K562 treated with DMSO at 1 percent for 4 hours (cell line): Measurements from ENCODE around the gene EEIG2. TPM values are rescaled to one million over a fixed set of nuclear protein-coding genes. Genes with fewer than 3 reads are reported as not detected.

Experiments
- total RNA-seq: library from RNA; unstranded; fragments of 300-600 nt; gene quantifications from 2 replicates; pipeline ENCODE4 v1.2.3, GENCODE V29; 2022; ENCODE audit not compliant: insufficient read depth

EEIG2 gene
- 13.3 and 15.4 TPM in 2 replicates for total RNA-seq

GRCh38 chr1:108559215-108560186 lies at the start of gene EEIG2:
TSS of gene EEIG2 (plus strand) at chr1:108560100. CDS start at chr1:108560429, 329 bp downstream.

Other genes starting within 250 kb of the EEIG2 start
- gene NBPF6, start 109.8 kb upstream of the EEIG2 start, total RNA-seq = 8.4 and 10.8 TPM in 2 replicates
- not detected in 2 replicates for gene HENMT1, start 101.0 kb downstream of the EEIG2 start, total RNA-seq
- 14.4 and 25.6 TPM in 2 replicates for gene PRPF38B, start 132.2 kb downstream of the EEIG2 start, total RNA-seq
- not detected in 2 replicates for gene FNDC7, start 152.8 kb downstream of the EEIG2 start, total RNA-seq
- 31.8 and 39.7 TPM in 2 replicates for gene STXBP3, start 186.6 kb downstream of the EEIG2 start, total RNA-seq